IMR-90 (cell line): ENCODE results near the gene ZNF625. TPM values are rescaled to one million over a fixed set of nuclear protein-coding genes. Genes with fewer than 3 reads are reported as not detected.

Source experiments
- ATAC-seq: fragments of 200-7000 bp; cut with Tn5 transposase; 2 replicates; pipeline ENCODE4 v1.9.1; 2020; ENCODE audit warnings: low read depth, mild to moderate bottlenecking, moderate library complexity
- BruUV-seq: library from RNA; stranded (reverse); fragments of 400-500 nt; replicated peaks from 2 replicates; lab custom pipeline; 2021; lab: Mats Ljungman, UMichigan
- CTCF ChIA-PET: fragments of 300-600 bp; formaldehyde crosslinking; extraction: SDS; loops from one replicate; lab custom pipeline; 2021; ENCODE audit warnings: antibody characterized with exemption; lab: Yijun Ruan, JAX
- POLR2A ChIA-PET: fragments of 300-600 bp; sonication (Branson Sonifier 250); formaldehyde crosslinking; loops from one replicate; lab custom pipeline; 2022; ENCODE audit warnings: antibody characterized with exemption; ENCODE audit not compliant: unreplicated experiment; lab: Charles Lee
- DNase-seq: peaks from one replicate; pipeline ENCODE4 v3.0.0; 2013
- H2AFZ ChIP-seq: replicated peaks from 2 replicates; pipeline ENCODE3; 2013; ENCODE audit warnings: low read length, mild to moderate bottlenecking; ENCODE audit not compliant: poor library complexity
- H2AK5ac ChIP-seq: 2 replicates; pipeline ENCODE4 v1.6.1; 2013; ENCODE audit warnings: low read depth, low read length, inconsistent platforms
- H2AK9ac ChIP-seq: replicated peaks from 2 replicates; pipeline ENCODE3; 2013; ENCODE audit warnings: mild to moderate bottlenecking, low read depth, low read length, moderate library complexity; ENCODE audit not compliant: poor library complexity
- H2BK120ac ChIP-seq: 2 replicates; pipeline ENCODE4 v1.6.1; 2013; ENCODE audit warnings: low read depth, low read length, inconsistent platforms
- H2BK15ac ChIP-seq: 3 replicates; pipeline ENCODE4 v1.6.1; 2013; ENCODE audit warnings: low read depth, low read length, inconsistent platforms
- H2BK20ac ChIP-seq: 2 replicates; pipeline ENCODE4 v1.6.1; 2013; ENCODE audit warnings: low read depth, mild to moderate bottlenecking, inconsistent platforms, low read length, moderate library complexity
- H2BK5ac ChIP-seq: 2 replicates; pipeline ENCODE4 v1.6.1; 2013; ENCODE audit warnings: mild to moderate bottlenecking, low read depth, low read length, inconsistent platforms; ENCODE audit not compliant: poor library complexity, severe bottlenecking
- H3K14ac ChIP-seq: replicated peaks from 2 replicates; pipeline ENCODE4 v1.6.1; 2013; ENCODE audit warnings: low read depth, low read length, inconsistent platforms
- H3K18ac ChIP-seq: 2 replicates; pipeline ENCODE4 v1.6.1; 2013; ENCODE audit warnings: low read depth, low read length, control low read depth
- H3K23ac ChIP-seq: 2 replicates; pipeline ENCODE4 v1.6.1; 2013; ENCODE audit warnings: low read depth, low read length, inconsistent platforms
- H3K27ac ChIP-seq: 2 replicates; pipeline ENCODE4 v1.5.1; 2013; ENCODE audit warnings: mild to moderate bottlenecking, control low read depth, low read length; ENCODE audit not compliant: insufficient read depth
- H3K27me3 ChIP-seq: 2 replicates; pipeline ENCODE4 v1.6.1; 2013; ENCODE audit warnings: low read length; ENCODE audit not compliant: control insufficient read depth, insufficient read depth
- H3K36me3 ChIP-seq: 2 replicates; pipeline ENCODE4 v1.6.1; 2013; ENCODE audit warnings: low read length, mixed read lengths; ENCODE audit not compliant: control insufficient read depth, insufficient read depth
- H3K4ac ChIP-seq: 2 replicates; pipeline ENCODE4 v1.6.1; 2013; ENCODE audit warnings: low read depth, low read length, inconsistent platforms
- H3K4me1 ChIP-seq: 2 replicates; pipeline ENCODE4 v1.6.1; 2013; ENCODE audit warnings: low read length, mixed read lengths; ENCODE audit not compliant: control insufficient read depth, insufficient read depth
- H3K4me2 ChIP-seq: 2 replicates; pipeline ENCODE4 v1.6.1; 2013; ENCODE audit warnings: low read depth, mild to moderate bottlenecking, control low read depth, low read length, moderate library complexity
- H3K4me3 ChIP-seq: 2 replicates; pipeline ENCODE4 v1.5.1; 2013; ENCODE audit warnings: low read depth, mild to moderate bottlenecking, control low read depth, low read length, moderate library complexity; ENCODE audit not compliant: insufficient read depth
- H3K56ac ChIP-seq: 2 replicates; pipeline ENCODE4 v1.6.1; 2013; ENCODE audit warnings: low read length, inconsistent platforms; ENCODE audit not compliant: insufficient read depth; ENCODE audit errors: extremely low read depth
- H3K79me1 ChIP-seq, 2 experiments: 2 replicates each; pipeline ENCODE4 v1.6.1; 2013; ENCODE audit warnings: low read length in 2 of 2, inconsistent platforms in 1 of 2, low read depth in 1 of 2
- H3K9ac ChIP-seq: 2 replicates; pipeline ENCODE4 v1.6.1; 2013; ENCODE audit warnings: low read depth, low read length, control low read depth
- H3K9me1 ChIP-seq: 2 replicates; pipeline ENCODE4 v1.6.1; 2013; ENCODE audit warnings: low read length, inconsistent platforms; ENCODE audit not compliant: insufficient read depth
- H3K9me3 ChIP-seq: 2 replicates; pipeline ENCODE4 v1.6.1; 2013; ENCODE audit warnings: low read length; ENCODE audit not compliant: control insufficient read depth, insufficient read depth
- H4K20me1 ChIP-seq: 2 replicates; pipeline ENCODE4 v1.6.1; 2013; ENCODE audit warnings: low read length, inconsistent platforms; ENCODE audit not compliant: insufficient read depth
- H4K5ac ChIP-seq: 2 replicates; pipeline ENCODE4 v1.6.1; 2013; ENCODE audit warnings: mild to moderate bottlenecking, low read depth, low read length, control low read depth
- H4K8ac ChIP-seq, 2 experiments: 2 replicates each; pipeline ENCODE4 v1.6.1; 2013; ENCODE audit warnings: low read depth in 2 of 2, low read length in 2 of 2, control low read depth in 1 of 2, inconsistent platforms in 1 of 2
- H4K91ac ChIP-seq: 2 replicates; pipeline ENCODE4 v1.6.1; 2013; ENCODE audit warnings: low read depth, low read length, inconsistent platforms; ENCODE audit not compliant: insufficient read depth
- CEBPB ChIP-seq: IDR thresholded peaks from 2 replicates; pipeline ENCODE4 v1.6.1; 2012; ENCODE audit warnings: low read depth, low read length, improper control_type of control experiment
- CTCF ChIP-seq: conservative IDR thresholded peaks from 2 replicates; pipeline ENCODE4 v1.5.1; 2012; ENCODE audit warnings: mild to moderate bottlenecking, low read depth, low read length, improper control_type of control experiment
- ELK1 ChIP-seq: fragments of 150-350 bp; IDR thresholded peaks from 2 replicates; pipeline ENCODE4 v1.6.1; 2016; ENCODE audit warnings: low read depth, mild to moderate bottlenecking, low read length, moderate library complexity, borderline replicate concordance
- MXI1 ChIP-seq: IDR thresholded peaks from 2 replicates; pipeline ENCODE4 v1.6.1; 2012; ENCODE audit warnings: low read depth, mild to moderate bottlenecking, low read length, moderate library complexity, borderline replicate concordance
- NFE2L2 ChIP-seq: fragments of 150-350 bp; IDR thresholded peaks from 2 replicates; pipeline ENCODE4 v1.6.1; 2016; ENCODE audit warnings: low read depth, mild to moderate bottlenecking, low read length
- RAD21 ChIP-seq: IDR thresholded peaks from 2 replicates; pipeline ENCODE4 v1.6.1; 2012; ENCODE audit warnings: low read length, improper control_type of control experiment
- RCOR1 ChIP-seq: IDR thresholded peaks from 2 replicates; pipeline ENCODE4 v1.6.1; 2012; ENCODE audit warnings: mild to moderate bottlenecking, low read length, improper control_type of control experiment; ENCODE audit not compliant: insufficient replicate concordance
- SMC3 ChIP-seq: fragments of 150-350 bp; IDR thresholded peaks from 2 replicates; pipeline ENCODE4 v1.6.1; 2016; ENCODE audit warnings: low read depth, mild to moderate bottlenecking, antibody characterized with exemption, low read length, moderate library complexity
- USF2 ChIP-seq: fragments of 150-350 bp; IDR thresholded peaks from 2 replicates; pipeline ENCODE4 v1.6.1; 2017; ENCODE audit warnings: mild to moderate bottlenecking, antibody characterized with exemption, low read length, low read depth
- WGBS, 2 experiments: methylation state at CpG; one replicate each; pipeline versions ENCODE4 v1.1.5 to v1.1.7; 2013; ENCODE audit warnings: missing lambda C conversion rate in 2 of 2; ENCODE audit not compliant: insufficient read length in 1 of 2; ENCODE audit errors: extremely low coverage in 2 of 2; 5-methylcytosine and 5-hydroxymethylcytosine counted together
- dilution Hi-C: fragments of 300-500 bp; cut with HindIII; formaldehyde crosslinking; loops from one replicate; pipeline ENCODE4 v1.14.3; 2018; ENCODE audit warnings: low sequenced_read_pairs; ENCODE audit not compliant: unreplicated experiment
- in situ Hi-C: fragments of 300-500 bp; cut with MboI; formaldehyde crosslinking; loops from 3 replicates; pipeline ENCODE4 v1.14.3; 2019; ENCODE audit warnings: low sequenced_read_pairs, inconsistent platforms, mixed read lengths
- intact Hi-C: fragments of 100-400 bp; cut with micrococcal nuclease; formaldehyde crosslinking; loops from 2 replicates; pipeline ENCODE4 v1.10.0; 2022
- polyA plus RNA-seq, 3 experiments: library from polyadenylated mRNA; depleted of rRNA; stranded (reverse); fragments of >200 nt; gene quantifications; 2 replicates each; pipeline ENCODE4 v1.2.3, GENCODE V29; 2012; ENCODE audit warnings: low replicate concordance in 1 of 3
- total RNA-seq: library from RNA; depleted of rRNA; stranded (reverse); fragments of >200 nt; gene quantifications from 2 replicates; pipeline ENCODE4 v1.2.3, GENCODE V29; 2012

The ZNF625 gene
- total and polyA plus RNA-seq, 2 of the 4 experiments (the other 2 are of a cell fraction): 2.5 to 16.7 TPM

- peak overlapping the region; percentile 30; the same call in 1 of the 2 replicates for H3K4ac ChIP-seq
- no peak overlapping the region; the same call in 1 of the 2 replicates for H3K9ac ChIP-seq
- H2BK20ac ChIP-seq: no peak overlapping the region
- peak overlapping the region; percentile 48 for H3K4me3 ChIP-seq
- dilution Hi-C loops: no loop called here
- ChIA-PET CTCF (interaction anchor here (0.8 to 2.4 kb wide), 8 partner anchors 16 to 343 kb away, joined by 3 to 22 read pairs (median 6); partner anchors contain the start of gene ZNF625), POLR2A (no interaction called here)
- H3K9me3 ChIP-seq: peaks cover 20% of the 10 kb centered on the region
- no peaks in the 10 kb centered on the region for H3K27me3 ChIP-seq
- in situ Hi-C loops: loop anchor here (5.0 kb wide), 2 partner anchors 83 to 258 kb away; no protein-coding TSS in a partner anchor
- no peak overlapping the region for H2BK5ac ChIP-seq
- peaks cover 27% of the 10 kb centered on the region for H3K36me3 ChIP-seq
- no peak overlapping the region; a peak in 1 of 4 replicates for H4K8ac ChIP-seq
- H4K91ac ChIP-seq: no peak overlapping the region
- intact Hi-C loops: loop anchor here (1.0 to 5.0 kb wide), 7 partner anchors 48 to 438 kb away; no protein-coding TSS in a partner anchor
- H3K18ac ChIP-seq: no peak overlapping the region
- no peak overlapping the region for H4K5ac ChIP-seq
- H4K20me1 ChIP-seq: 0 out of 2 replicates have a peak, but pooled peaks cover 2% of the 10 kb centered on the region
- no peak overlapping the region for H2BK120ac ChIP-seq
- H3K9me1 ChIP-seq: no peaks in the 10 kb centered on the region
- BruUV-seq: no TSS peak
- 32% methylated on average over 9 of the region's 17 CpGs; no CpG with 5 or more reads in 1 of the 2 experiments for WGBS, 2 experiments
- 0 out of 2 replicates have a peak overlapping the region, but pooled peaks have one; percentile 28 for H3K14ac ChIP-seq
- TF ChIP-seq SMC3: peak; percentile 93
- no peak for TF ChIP-seq ELK1
- peak; percentile 97 for TF ChIP-seq CTCF
- TF ChIP-seq CEBPB: no peak
- TF ChIP-seq NFE2L2: no peak
- TF ChIP-seq RAD21: peak; percentile 97
- no peak for TF ChIP-seq MXI1
- TF ChIP-seq USF2: no peak
- no peak for TF ChIP-seq RCOR1
- peaks cover 16 to 21% of the 10 kb centered on the region in 2 experiments for H3K79me1 ChIP-seq
- no peak overlapping the region for H3K27ac ChIP-seq
- H3K4me2 ChIP-seq: peak overlapping the region; percentile 96
- no peak overlapping the region for H3K23ac ChIP-seq
- H3K4me1 ChIP-seq: peaks cover 3% of the 10 kb centered on the region; the same call in 1 of the 2 replicates
- peak overlapping the region; percentile 85 for H2AK9ac ChIP-seq
- DNase-seq (peak; percentile 80), ATAC-seq (peak; percentile 46)
- H2BK15ac ChIP-seq: no peak overlapping the region
- H2AFZ ChIP-seq: peak overlapping the region; percentile 83
- peak overlapping the region; percentile 6; the same call in 1 of the 2 replicates for H2AK5ac ChIP-seq
- no peak overlapping the region for H3K56ac ChIP-seq
These were observed 15.8 kb downstream of the ZNF625 start for GRCh38 chr19:12140545-12141404.
